H54 (cell line): ENCODE results near the gene FBXO7.

Experiments used
- DNase-seq: peaks from one replicate; pipeline ENCODE4 v3.0.0; 2011; ENCODE audit warnings: low spot score, mixed read lengths; ENCODE audit not compliant: insufficient read length
- FAIRE-seq: peaks from 3 replicates; lab custom pipeline; 2011; peaks lifted over from hg19 to GRCh38; lab: Jason Lieb, UNC
- POLR2A ChIP-seq: IDR thresholded peaks from 2 replicates; pipeline ENCODE4 v1.6.1; 2011; ENCODE audit warnings: low read depth, mild to moderate bottlenecking, low read length

FBXO7 gene

GRCh38 chr22:32542066-32542676 is 67.6 kb downstream of the FBXO7 start:
- DNase-seq (no peak), FAIRE-seq (no peak)
- no peak for TF ChIP-seq POLR2A

- no peak for TF ChIP-seq POLR2A
- no peak for DNase-seq
- no peak for FAIRE-seq
Observed at GRCh38 chr22:32542677-32543357, 68.2 kb downstream of the FBXO7 start.

GRCh38 chr22:32544953-32545558 is 70.4 kb downstream of the FBXO7 start:
- FAIRE-seq (no peak), DNase-seq (no peak)
- no peak for TF ChIP-seq POLR2A

GRCh38 chr22:32545801-32546200 is 71.2 kb downstream of the FBXO7 start:
- DNase-seq: no peak
- no peak for TF ChIP-seq POLR2A
- no peak for FAIRE-seq

GRCh38 chr22:32546496-32546895 is 71.9 kb downstream of the FBXO7 start:
- FAIRE-seq: no peak
- no peak for TF ChIP-seq POLR2A
- no peak for DNase-seq

GRCh38 chr22:32546935-32547334 is 72.3 kb downstream of the FBXO7 start:
- DNase-seq (no peak), FAIRE-seq (no peak)
- TF ChIP-seq POLR2A: no peak

- no peak for TF ChIP-seq POLR2A
- FAIRE-seq (no peak), DNase-seq (no peak)
Observed at GRCh38 chr22:32548039-32548438, 73.4 kb downstream of the FBXO7 start.
